GM19395 (cell line): ENCODE measurements around the gene CERT1.

Source experiments
- ATAC-seq: cut with Tn5 transposase; IDR thresholded peaks from one replicate; pipeline ENCODE4 v1.9.1; 2021; ENCODE audit warnings: mild to moderate bottlenecking, moderate library complexity; ENCODE audit not compliant: unreplicated experiment

CERT1 gene

DNA sequence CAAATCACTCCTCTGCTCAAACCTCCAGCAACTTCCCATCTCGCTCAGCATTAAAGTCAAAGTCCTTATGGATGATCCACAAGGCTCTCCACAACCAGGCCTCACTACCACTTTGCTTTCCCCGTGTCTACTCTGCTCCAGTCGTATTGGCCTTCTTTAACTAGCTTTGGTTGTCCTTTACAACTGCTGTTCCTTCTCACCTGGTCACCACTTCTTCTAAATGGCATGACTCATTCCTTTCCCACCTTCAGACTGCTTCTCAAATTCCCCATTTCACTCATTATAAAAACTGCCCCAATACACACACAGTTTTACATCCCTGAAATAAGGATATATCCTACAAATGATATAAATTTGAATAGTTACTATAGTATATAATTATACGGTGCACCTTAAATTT is 30.4 kb downstream of the CERT1 start:
- ATAC-seq, result no peak

- ATAC-seq, result no peak
These were observed 36.1 kb downstream of the CERT1 start for GRCh38 chr5:75475364-75475763.

- no peak for ATAC-seq
These were observed 38.0 kb downstream of the CERT1 start for GRCh38 chr5:75473463-75473862.

DNA sequence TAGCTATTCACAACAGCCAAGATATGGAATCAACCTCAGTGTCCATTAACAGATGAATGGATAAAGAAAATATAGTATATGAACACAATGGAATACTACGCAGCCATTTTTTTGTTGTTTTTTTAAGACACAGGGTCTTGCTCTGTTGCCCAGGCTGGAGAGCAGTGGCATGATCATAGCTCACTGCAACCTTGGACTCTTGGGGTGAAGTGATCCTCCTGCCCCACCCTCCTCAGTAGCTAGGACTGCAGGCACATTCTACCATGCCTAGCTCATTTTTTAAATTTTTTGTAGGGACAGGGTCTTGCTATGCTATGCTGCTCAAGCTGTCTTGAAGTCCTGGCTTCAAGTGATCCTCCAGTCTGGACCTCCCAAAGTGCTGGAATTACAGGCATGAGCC is 38.5 kb downstream of the CERT1 start:
- ATAC-seq, result no peak

DNA sequence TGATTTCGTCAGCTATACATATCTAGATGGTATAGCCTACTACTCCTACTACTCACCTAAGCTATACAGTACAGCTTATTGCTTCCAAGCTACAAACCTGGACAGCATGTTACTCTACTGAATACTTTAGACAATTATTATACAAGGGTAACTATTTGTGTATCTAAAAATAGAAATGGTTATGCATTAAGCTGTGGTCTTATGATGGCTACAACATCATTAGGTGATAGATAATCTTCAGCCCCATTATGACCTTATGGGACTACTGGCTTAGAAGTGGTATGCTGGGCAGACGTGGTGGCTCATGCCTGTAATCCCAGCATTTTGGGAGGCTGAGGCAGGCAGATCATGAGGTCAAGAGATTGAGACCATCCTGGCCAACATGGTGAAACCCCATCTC is 40.2 kb downstream of the CERT1 start:
- no peak for ATAC-seq

DNA sequence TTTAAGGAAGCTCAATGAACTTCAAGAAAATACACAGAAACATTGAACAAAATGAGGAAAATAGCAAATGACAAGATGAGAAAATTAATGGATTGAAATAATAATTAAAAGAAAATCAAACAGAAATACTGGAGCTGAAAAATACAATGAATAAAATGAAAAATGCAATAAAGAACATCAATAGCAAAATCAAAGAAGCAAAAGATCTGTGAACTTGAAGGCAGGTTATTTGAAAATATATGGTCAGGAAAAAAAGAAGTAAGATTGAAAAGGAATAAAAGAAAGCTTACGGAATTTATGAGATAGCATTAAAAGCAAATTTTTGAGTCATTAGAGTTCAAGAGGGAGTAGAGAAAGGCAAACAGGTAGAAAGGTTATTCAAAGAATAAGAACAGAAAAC is 42.4 kb downstream of the CERT1 start:
- no peak for ATAC-seq

DNA sequence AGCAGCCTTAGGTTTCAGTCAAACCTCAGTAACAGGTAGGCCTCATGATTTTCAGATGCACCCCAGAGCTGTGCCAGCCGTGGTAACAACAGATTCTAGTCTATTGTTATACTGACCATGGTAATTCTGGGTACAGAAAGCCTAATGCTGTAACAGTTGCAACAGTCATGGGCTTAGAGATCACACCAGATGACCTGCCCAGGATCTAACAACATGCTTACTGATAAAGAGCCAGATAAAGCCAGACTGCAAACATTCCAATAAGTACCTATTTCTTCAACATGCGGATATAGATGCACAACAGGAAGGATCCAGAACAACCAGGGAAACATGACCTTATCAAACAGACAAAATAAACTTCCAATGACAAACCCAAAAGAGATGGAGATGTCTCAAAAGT is 42.8 kb downstream of the CERT1 start:
- ATAC-seq, result no peak

DNA sequence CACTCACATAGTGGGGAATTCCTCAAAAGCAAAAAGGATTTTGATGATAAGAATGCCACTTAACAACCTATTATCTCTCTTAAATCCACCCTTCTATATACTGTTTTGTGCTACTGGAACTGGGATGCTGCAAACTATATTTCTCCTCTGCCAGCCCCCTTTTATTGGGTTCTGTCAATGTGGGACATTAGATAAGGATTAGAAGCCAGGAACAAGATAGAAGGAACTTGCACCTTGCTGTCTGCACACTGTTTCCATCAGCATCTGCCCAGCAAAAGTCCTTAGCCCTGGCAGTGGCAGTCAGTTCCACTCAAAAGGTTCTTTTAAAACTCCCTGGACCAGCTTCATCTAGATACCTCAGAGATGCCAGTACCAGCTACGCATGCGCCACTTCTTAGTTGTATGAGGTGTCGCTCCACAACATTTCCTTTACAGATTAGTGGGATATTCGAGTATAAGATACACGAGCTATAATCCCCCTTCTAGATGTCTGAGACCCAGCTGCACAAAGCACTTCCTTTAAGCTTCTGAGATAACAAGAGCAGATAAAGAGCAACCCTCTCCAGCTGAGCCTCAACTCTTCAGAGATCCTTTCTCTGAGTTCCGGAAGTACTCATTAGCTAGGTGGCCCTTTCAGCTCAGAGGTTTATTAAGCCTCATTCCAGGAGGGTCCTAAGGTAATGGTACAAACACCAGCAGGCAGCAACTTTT is 45.3 kb downstream of the CERT1 start:
- ATAC-seq, result no peak

GRCh38 chr5:75465480-75465879 is 45.9 kb downstream of the CERT1 start:
- no peak for ATAC-seq

GRCh38 chr5:75463726-75464125 is 47.7 kb downstream of the CERT1 start:
- no peak for ATAC-seq

DNA sequence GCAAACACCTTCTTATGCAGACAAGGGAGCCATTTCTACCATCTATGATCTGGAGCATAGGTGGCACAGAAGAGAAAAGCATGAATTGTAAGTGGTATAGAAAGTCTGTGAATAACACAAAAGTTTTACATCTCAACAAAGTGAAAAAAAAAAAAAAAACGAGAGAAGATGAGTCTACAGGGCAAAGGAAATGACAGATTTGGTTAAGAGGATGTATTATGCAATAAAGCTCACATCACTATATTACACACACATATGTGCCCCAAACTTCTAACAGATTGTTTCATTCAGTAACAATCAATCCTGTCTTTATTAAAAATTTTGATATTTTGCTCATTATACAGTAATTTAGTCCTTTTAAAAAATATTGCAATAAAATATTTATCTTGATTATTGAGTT is 49.8 kb downstream of the CERT1 start:
- no peak for ATAC-seq

DNA sequence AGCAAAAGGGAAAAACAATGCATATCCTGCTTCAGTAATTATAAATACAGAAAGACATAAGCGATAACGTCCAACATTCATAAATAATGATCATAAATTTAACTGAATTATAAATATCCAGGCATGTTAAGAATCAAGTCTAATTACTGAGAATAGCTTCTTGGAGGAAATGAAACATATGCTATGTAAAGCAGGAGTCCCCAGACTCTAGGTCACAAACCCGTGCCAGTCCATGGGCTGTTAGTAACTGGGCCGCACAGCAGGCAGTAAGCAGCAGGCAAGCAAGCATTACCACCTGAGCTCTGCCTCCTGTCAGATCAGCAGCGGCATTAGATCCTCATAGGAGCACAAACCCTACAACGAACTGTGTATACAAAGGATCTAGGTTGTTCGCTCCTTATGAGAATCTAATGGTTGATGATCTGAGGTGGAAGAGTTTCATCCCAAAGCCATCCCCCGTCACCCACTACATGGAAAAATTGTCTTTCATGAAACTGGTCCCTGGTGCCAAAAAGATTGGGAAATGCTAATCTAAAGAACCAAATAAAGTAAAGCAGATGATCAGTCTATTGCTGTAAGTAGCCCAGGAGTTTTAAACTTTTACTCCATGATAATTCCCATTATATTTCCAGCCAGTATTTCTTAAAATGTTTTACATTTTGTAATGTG is 50.4 kb downstream of the CERT1 start:
- peak; percentile 90 for ATAC-seq

- peak; percentile 16 for ATAC-seq
These were observed 50.9 kb downstream of the CERT1 start for GRCh38 chr5:75460532-75460931.

GRCh38 chr5:75457691-75458090 is 53.7 kb downstream of the CERT1 start:
- no peak for ATAC-seq

- ATAC-seq, result no peak
These were observed 54.3 kb downstream of the CERT1 start for GRCh38 chr5:75457161-75457560.

DNA sequence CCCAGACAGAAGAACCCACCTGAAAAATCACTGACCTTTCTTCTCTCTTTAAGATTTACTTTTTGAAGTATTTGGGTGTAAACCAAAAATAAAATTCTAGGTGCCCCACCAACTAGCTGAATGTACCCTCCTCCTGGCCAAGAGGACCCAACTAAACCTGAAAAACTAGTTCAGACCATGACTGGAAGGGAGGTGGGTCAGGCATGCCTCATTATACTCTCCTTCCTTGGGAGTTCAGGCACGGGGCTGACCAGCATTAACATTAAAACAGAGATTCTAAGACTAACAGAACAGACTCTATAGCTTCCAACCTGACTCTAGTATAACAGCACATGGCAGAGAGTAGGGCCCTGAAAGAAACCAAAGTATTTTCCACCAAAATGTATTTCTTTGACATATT is 61.4 kb downstream of the CERT1 start:
- no peak for ATAC-seq

DNA sequence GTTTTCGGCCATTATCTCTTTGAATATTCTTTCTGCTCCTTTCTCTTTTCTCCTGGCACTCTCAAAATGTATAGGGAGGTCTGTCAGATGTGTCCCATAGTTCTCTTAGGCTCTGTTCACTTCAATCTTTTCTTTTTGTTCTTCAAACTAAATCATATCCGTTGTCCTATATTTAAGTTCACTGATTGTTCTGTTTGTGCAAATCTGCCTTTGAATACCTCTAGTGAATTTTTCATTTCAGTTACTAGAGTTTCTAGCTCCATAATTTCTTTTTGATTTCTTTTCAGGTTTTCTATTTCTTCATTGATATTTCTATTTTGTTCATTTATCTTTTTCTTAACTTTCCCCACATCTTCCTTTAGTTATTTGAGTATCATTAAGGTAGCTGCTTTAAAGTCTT is 65.4 kb downstream of the CERT1 start:
- no peak for ATAC-seq

- no peak for ATAC-seq
These were observed 69.9 kb downstream of the CERT1 start for GRCh38 chr5:75441560-75441959.

GRCh38 chr5:75439276-75439675 is 72.2 kb downstream of the CERT1 start:
- no peak for ATAC-seq

- no peak for ATAC-seq
These were observed 72.7 kb downstream of the CERT1 start for GRCh38 chr5:75438722-75439121.

DNA sequence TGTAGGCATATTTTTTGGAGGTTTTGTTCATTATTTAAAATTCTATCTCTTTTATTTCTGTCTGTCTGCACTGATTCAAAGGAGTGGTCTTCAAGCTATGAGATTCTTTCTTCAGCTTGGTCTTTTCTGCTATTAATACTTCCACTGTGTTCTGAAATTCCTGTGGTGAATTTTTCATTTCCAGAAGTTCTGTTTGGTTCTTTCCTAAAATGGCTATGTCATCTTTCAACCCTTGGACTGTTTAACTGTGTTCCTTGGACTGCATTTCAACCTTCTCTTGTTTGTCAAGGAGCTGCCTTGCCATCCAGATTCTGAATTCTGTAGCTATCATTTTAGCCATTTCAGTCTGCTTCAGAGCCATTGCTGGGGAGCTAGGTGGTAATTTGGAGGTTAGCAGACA is 76.3 kb downstream of the CERT1 start:
- ATAC-seq, result no peak

GRCh38 chr5:75433814-75434506 is 77.5 kb downstream of the CERT1 start:
- ATAC-seq, result no peak
